WERI-Rb-1 (cell line): ENCODE results near the gene TMEM214.

Experiments
- DNase-seq: peaks from one replicate; pipeline ENCODE4 v3.0.0-alpha.2; 2020
- H3K27ac ChIP-seq: fragments of 250-450 bp; sonication (Bioruptor Pico); 2 replicates; pipeline ENCODE4 v1.5.1; 2020; ENCODE audit warnings: mild to moderate bottlenecking, moderate library complexity
- H3K27me3 ChIP-seq: fragments of 250-450 bp; sonication (Bioruptor Pico); 2 replicates; pipeline ENCODE4 v1.5.1; 2021; ENCODE audit warnings: mild to moderate bottlenecking, low read depth, moderate library complexity; ENCODE audit not compliant: insufficient read depth, severe bottlenecking
- H3K36me3 ChIP-seq: fragments of 250-450 bp; sonication (Bioruptor Pico); 2 replicates; pipeline ENCODE4 v1.5.1; 2020; ENCODE audit warnings: mild to moderate bottlenecking, moderate library complexity
- H3K4me3 ChIP-seq: 2 replicates; pipeline ENCODE4 v1.5.1; 2011; ENCODE audit warnings: low read depth, mild to moderate bottlenecking, control low read depth, low read length
- H3K9me3 ChIP-seq: fragments of 250-450 bp; sonication (Bioruptor Pico); 2 replicates; pipeline ENCODE4 v1.5.1; 2021; ENCODE audit warnings: mild to moderate bottlenecking, moderate library complexity; ENCODE audit not compliant: severe bottlenecking
- TF ChIP-seq, protein P1 (sequence below): IDR thresholded peaks from 2 replicates; pipeline ENCODE4 v1.5.1; 2011; ENCODE audit warnings: low read depth, mild to moderate bottlenecking, control low read depth, inconsistent platforms, low read length

The TMEM214 gene

GRCh38 chr2:27038012-27038411, 5.2 kb downstream of the TMEM214 start:
- no peak overlapping the region for H3K27ac ChIP-seq
- no peak for DNase-seq
- peaks cover 77% of the 10 kb centered on the region for H3K36me3 ChIP-seq
- no peaks in the 10 kb centered on the region for H3K27me3 ChIP-seq
- H3K4me3 ChIP-seq = no peak overlapping the region
- H3K9me3 ChIP-seq = no peaks in the 10 kb centered on the region
- TF ChIP-seq, protein P1, sequence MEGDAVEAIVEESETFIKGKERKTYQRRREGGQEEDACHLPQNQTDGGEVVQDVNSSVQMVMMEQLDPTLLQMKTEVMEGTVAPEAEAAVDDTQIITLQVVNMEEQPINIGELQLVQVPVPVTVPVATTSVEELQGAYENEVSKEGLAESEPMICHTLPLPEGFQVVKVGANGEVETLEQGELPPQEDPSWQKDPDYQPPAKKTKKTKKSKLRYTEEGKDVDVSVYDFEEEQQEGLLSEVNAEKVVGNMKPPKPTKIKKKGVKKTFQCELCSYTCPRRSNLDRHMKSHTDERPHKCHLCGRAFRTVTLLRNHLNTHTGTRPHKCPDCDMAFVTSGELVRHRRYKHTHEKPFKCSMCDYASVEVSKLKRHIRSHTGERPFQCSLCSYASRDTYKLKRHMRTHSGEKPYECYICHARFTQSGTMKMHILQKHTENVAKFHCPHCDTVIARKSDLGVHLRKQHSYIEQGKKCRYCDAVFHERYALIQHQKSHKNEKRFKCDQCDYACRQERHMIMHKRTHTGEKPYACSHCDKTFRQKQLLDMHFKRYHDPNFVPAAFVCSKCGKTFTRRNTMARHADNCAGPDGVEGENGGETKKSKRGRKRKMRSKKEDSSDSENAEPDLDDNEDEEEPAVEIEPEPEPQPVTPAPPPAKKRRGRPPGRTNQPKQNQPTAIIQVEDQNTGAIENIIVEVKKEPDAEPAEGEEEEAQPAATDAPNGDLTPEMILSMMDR = no peak

DNA sequence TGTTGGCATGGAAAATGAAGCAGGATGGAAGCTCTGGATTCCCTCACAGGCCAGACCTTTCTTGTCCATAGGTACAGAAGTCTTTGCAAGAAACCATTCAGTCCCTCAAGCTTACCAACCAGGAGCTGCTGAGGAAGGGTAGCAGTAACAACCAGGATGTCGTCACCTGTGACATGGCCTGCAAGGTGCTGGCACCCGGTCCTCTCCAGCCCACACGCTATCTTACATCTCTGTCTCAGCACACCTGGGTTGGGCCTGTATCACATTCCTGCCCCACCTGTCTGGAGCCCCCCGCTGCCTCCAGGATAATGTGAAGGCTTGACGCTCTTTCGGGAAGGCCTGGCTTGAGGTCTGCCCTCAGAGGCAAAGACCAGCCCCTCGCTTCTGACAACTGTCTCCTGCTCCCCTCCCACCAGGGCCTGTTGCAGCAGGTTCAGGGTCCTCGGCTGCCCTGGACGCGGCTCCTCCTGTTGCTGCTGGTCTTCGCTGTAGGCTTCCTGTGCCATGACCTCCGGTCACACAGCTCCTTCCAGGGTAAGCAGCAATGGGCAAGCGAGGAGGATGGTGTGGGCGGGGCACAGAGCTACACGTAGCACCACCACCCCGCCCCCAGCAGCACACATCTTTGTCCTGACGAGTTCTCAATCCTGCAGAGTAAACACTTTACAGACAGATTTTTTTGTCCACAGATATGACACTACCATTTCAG, 6.0 kb downstream of the TMEM214 start:
- H3K27ac ChIP-seq = no peak overlapping the region
- no peak overlapping the region for H3K4me3 ChIP-seq
- no peak for DNase-seq
- TF ChIP-seq, protein P1 = no peak
- peaks cover 77% of the 10 kb centered on the region for H3K36me3 ChIP-seq
- no peaks in the 10 kb centered on the region for H3K27me3 ChIP-seq
- H3K9me3 ChIP-seq = no peaks in the 10 kb centered on the region

DNA sequence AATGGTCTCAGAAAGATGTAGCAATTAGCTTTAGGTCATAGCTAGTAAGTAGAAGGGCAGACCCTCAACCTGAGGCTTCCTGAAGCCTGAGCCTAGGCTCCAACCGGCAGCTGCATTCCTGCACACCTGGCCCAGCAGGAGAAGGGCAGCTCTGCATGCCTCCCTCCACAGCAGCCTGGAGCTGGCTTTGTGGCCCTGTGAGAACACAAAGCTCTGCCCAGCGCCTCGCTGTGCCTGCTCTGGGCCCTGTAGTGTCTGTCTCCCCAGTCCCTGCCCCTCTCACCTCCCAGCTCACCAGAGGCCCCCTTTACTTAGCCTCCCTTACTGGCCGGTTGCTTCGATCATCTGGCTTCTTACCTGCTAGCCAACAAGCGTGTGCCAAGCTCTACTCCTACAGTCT, 6.7 kb downstream of the TMEM214 start:
- TF ChIP-seq, protein P1 = no peak
- Histone ChIP-seq H3K4me3 (no peak overlapping the region), H3K27ac (no peak overlapping the region), H3K36me3 (peaks cover 73% of the 10 kb centered on the region), H3K9me3 (no peaks in the 10 kb centered on the region), H3K27me3 (no peaks in the 10 kb centered on the region)
- no peak for DNase-seq

GRCh38 chr2:27039871-27040270, 7.1 kb downstream of the TMEM214 start:
- peaks cover 70% of the 10 kb centered on the region for H3K36me3 ChIP-seq
- DNase-seq = no peak
- no peaks in the 10 kb centered on the region for H3K9me3 ChIP-seq
- no peaks in the 10 kb centered on the region for H3K27me3 ChIP-seq
- no peak overlapping the region for H3K27ac ChIP-seq
- no peak overlapping the region for H3K4me3 ChIP-seq
- TF ChIP-seq, protein P1 = no peak

GRCh38 chr2:27040282-27040681, 7.5 kb downstream of the TMEM214 start:
- no peaks in the 10 kb centered on the region for H3K9me3 ChIP-seq
- TF ChIP-seq, protein P1 = no peak
- H3K4me3 ChIP-seq = no peak overlapping the region
- DNase-seq = no peak
- no peaks in the 10 kb centered on the region for H3K27me3 ChIP-seq
- H3K36me3 ChIP-seq = peaks cover 66% of the 10 kb centered on the region
- H3K27ac ChIP-seq = no peak overlapping the region

DNA sequence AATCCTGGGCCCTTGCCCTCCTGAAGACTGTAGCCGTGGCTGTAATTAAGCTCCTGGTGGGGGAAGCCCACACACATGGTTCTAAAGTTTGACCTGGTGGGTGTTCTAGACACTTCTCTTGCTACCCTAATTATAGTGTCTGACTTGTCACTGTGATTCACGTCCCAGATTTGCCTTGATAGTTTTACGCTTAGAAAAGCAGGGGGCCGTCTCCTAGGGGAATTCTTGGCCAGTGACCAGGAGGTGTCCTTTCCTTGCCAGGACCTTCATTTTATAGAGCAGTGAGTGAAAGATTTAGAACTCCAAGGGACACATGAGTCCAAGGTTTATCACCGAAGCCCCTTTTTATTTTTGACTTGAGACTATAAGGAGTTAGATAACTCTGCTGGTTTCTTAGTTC, 9.0 kb downstream of the TMEM214 start:
- TF ChIP-seq, protein P1 = no peak
- Histone ChIP-seq H3K27me3 (no peaks in the 10 kb centered on the region), H3K9me3 (no peaks in the 10 kb centered on the region), H3K36me3 (peaks cover 51% of the 10 kb centered on the region), H3K27ac (no peak overlapping the region), H3K4me3 (no peak overlapping the region)
- DNase-seq = no peak
